HAP-1 (cell line): ENCODE data around the gene MYO1D.

Experiments used
- DNase-seq, 2 experiments: peaks; one replicate each; pipeline ENCODE4 v3.0.0-alpha.2; 2016 to 2020; ENCODE audit warnings: low spot score in 2 of 2
- H3K27me3 ChIP-seq: fragments of 250-450 bp; sonication (Bioruptor Pico); 2 replicates; pipeline ENCODE4 v1.5.1; 2020; ENCODE audit warnings: low read depth, mild to moderate bottlenecking, moderate library complexity
- H3K36me3 ChIP-seq: fragments of 250-450 bp; sonication (Bioruptor Pico); replicated peaks from 2 replicates; pipeline ENCODE4 v1.5.1; 2020; ENCODE audit warnings: mild to moderate bottlenecking
- H3K4me1 ChIP-seq: fragments of 250-450 bp; sonication (Bioruptor Pico); 2 replicates; pipeline ENCODE4 v1.5.1; 2020; ENCODE audit warnings: mild to moderate bottlenecking
- H3K4me3 ChIP-seq: fragments of 250-450 bp; sonication (Bioruptor Pico); 2 replicates; pipeline ENCODE4 v1.5.1; 2020; ENCODE audit warnings: mild to moderate bottlenecking, moderate library complexity
- H3K9me3 ChIP-seq: fragments of 250-450 bp; sonication (Bioruptor Pico); 2 replicates; pipeline ENCODE4 v1.5.1; 2020; ENCODE audit warnings: mild to moderate bottlenecking, moderate library complexity
- in situ Hi-C: fragments of 300-500 bp; cut with MboI; formaldehyde crosslinking; loops from 3 replicates; pipeline ENCODE4 v1.14.3; 2020; ENCODE audit warnings: low sequenced_read_pairs, inconsistent platforms, mixed read lengths

MYO1D gene

GRCh38 chr17:32601866-32602265, 275.1 kb downstream of the MYO1D start:
- Histone ChIP-seq H3K9me3 (no peaks in the 10 kb centered on the region), H3K27me3 (no peaks in the 10 kb centered on the region), H3K4me3 (no peak overlapping the region), H3K4me1 (no peaks in the 10 kb centered on the region), H3K36me3 (no peaks in the 10 kb centered on the region)
- in situ Hi-C loops: no loop called here
- no peak for DNase-seq

GRCh38 chr17:32596628-32597027, 280.3 kb downstream of the MYO1D start:
- no peaks in the 10 kb centered on the region for H3K27me3 ChIP-seq
- no peaks in the 10 kb centered on the region for H3K36me3 ChIP-seq
- no peaks in the 10 kb centered on the region for H3K4me1 ChIP-seq
- H3K4me3 ChIP-seq: no peak overlapping the region
- in situ Hi-C loops: no loop called here
- no peaks in the 10 kb centered on the region for H3K9me3 ChIP-seq
- DNase-seq: no peak

- H3K27me3 ChIP-seq: no peaks in the 10 kb centered on the region
- H3K36me3 ChIP-seq: no peaks in the 10 kb centered on the region
- in situ Hi-C loops: no loop called here
- H3K4me3 ChIP-seq: no peak overlapping the region
- no peaks in the 10 kb centered on the region for H3K4me1 ChIP-seq
- H3K9me3 ChIP-seq: no peaks in the 10 kb centered on the region
- no peak for DNase-seq
Observed at GRCh38 chr17:32596206-32596605, 280.7 kb downstream of the MYO1D start.

GRCh38 chr17:32593003-32593402, 283.9 kb downstream of the MYO1D start:
- Histone ChIP-seq H3K4me1 (no peaks in the 10 kb centered on the region), H3K27me3 (no peaks in the 10 kb centered on the region), H3K4me3 (no peak overlapping the region), H3K9me3 (no peaks in the 10 kb centered on the region), H3K36me3 (no peaks in the 10 kb centered on the region)
- no peak for DNase-seq
- in situ Hi-C loops: no loop called here

GRCh38 chr17:32591405-32591804, 285.5 kb downstream of the MYO1D start:
- no peak overlapping the region for H3K4me3 ChIP-seq
- no peaks in the 10 kb centered on the region for H3K4me1 ChIP-seq
- in situ Hi-C loops: no loop called here
- no peaks in the 10 kb centered on the region for H3K27me3 ChIP-seq
- no peaks in the 10 kb centered on the region for H3K36me3 ChIP-seq
- DNase-seq: no peak
- no peaks in the 10 kb centered on the region for H3K9me3 ChIP-seq

- Histone ChIP-seq H3K4me3 (no peak overlapping the region), H3K36me3 (no peaks in the 10 kb centered on the region), H3K4me1 (no peaks in the 10 kb centered on the region), H3K9me3 (no peaks in the 10 kb centered on the region), H3K27me3 (no peaks in the 10 kb centered on the region)
- no peak for DNase-seq
- in situ Hi-C loops: no loop called here
Observed at GRCh38 chr17:32590974-32591373, 285.9 kb downstream of the MYO1D start.

GRCh38 chr17:32588982-32589381, 287.9 kb downstream of the MYO1D start:
- Histone ChIP-seq H3K27me3 (no peaks in the 10 kb centered on the region), H3K9me3 (no peaks in the 10 kb centered on the region), H3K4me3 (no peak overlapping the region), H3K36me3 (no peaks in the 10 kb centered on the region), H3K4me1 (no peaks in the 10 kb centered on the region)
- in situ Hi-C loops: no loop called here
- DNase-seq: no peak

GRCh38 chr17:32588135-32588534, 288.8 kb downstream of the MYO1D start:
- no peaks in the 10 kb centered on the region for H3K27me3 ChIP-seq
- H3K4me1 ChIP-seq: no peaks in the 10 kb centered on the region
- H3K36me3 ChIP-seq: no peaks in the 10 kb centered on the region
- H3K9me3 ChIP-seq: no peaks in the 10 kb centered on the region
- DNase-seq: no peak
- no peak overlapping the region for H3K4me3 ChIP-seq
- in situ Hi-C loops: no loop called here

- Histone ChIP-seq H3K4me3 (no peak overlapping the region), H3K27me3 (no peaks in the 10 kb centered on the region), H3K4me1 (no peaks in the 10 kb centered on the region), H3K36me3 (no peaks in the 10 kb centered on the region), H3K9me3 (no peaks in the 10 kb centered on the region; the same call in 1 of the 2 replicates)
- DNase-seq: no peak
- in situ Hi-C loops: no loop called here
Observed at GRCh38 chr17:32586666-32587065, 290.3 kb downstream of the MYO1D start.

- no peak for DNase-seq
- Histone ChIP-seq H3K27me3 (no peaks in the 10 kb centered on the region), H3K4me1 (no peaks in the 10 kb centered on the region), H3K36me3 (no peaks in the 10 kb centered on the region), H3K9me3 (no peaks in the 10 kb centered on the region; the same call in 1 of the 2 replicates), H3K4me3 (no peak overlapping the region)
- in situ Hi-C loops: no loop called here
Observed at GRCh38 chr17:32584792-32585191, 292.1 kb downstream of the MYO1D start.

- Histone ChIP-seq H3K4me3 (no peak overlapping the region), H3K4me1 (no peaks in the 10 kb centered on the region), H3K36me3 (no peaks in the 10 kb centered on the region), H3K9me3 (no peaks in the 10 kb centered on the region; the same call in 1 of the 2 replicates), H3K27me3 (no peaks in the 10 kb centered on the region)
- no peak for DNase-seq
- in situ Hi-C loops: no loop called here
Observed at GRCh38 chr17:32583053-32583452, 293.9 kb downstream of the MYO1D start.

GRCh38 chr17:32575852-32576251, 301.1 kb downstream of the MYO1D start:
- DNase-seq: no peak
- no peaks in the 10 kb centered on the region for H3K4me1 ChIP-seq
- peaks cover 8% of the 10 kb centered on the region for H3K27me3 ChIP-seq
- H3K9me3 ChIP-seq: no peaks in the 10 kb centered on the region
- no peak overlapping the region for H3K4me3 ChIP-seq
- in situ Hi-C loops: no loop called here
- H3K36me3 ChIP-seq: no peaks in the 10 kb centered on the region

- DNase-seq: no peak
- Histone ChIP-seq H3K4me1 (no peaks in the 10 kb centered on the region), H3K36me3 (no peaks in the 10 kb centered on the region), H3K27me3 (peaks cover 8% of the 10 kb centered on the region), H3K4me3 (no peak overlapping the region), H3K9me3 (no peaks in the 10 kb centered on the region)
- in situ Hi-C loops: no loop called here
Observed at GRCh38 chr17:32570081-32570396, 306.9 kb downstream of the MYO1D start.

GRCh38 chr17:32569171-32570080, 307.5 kb downstream of the MYO1D start:
- in situ Hi-C loops: no loop called here
- Histone ChIP-seq H3K4me1 (no peaks in the 10 kb centered on the region), H3K9me3 (no peaks in the 10 kb centered on the region), H3K4me3 (no peak overlapping the region), H3K36me3 (no peaks in the 10 kb centered on the region), H3K27me3 (peaks cover 8% of the 10 kb centered on the region)
- DNase-seq: no peak

GRCh38 chr17:32568705-32569104, 308.2 kb downstream of the MYO1D start:
- no peaks in the 10 kb centered on the region for H3K9me3 ChIP-seq
- DNase-seq: no peak
- no peaks in the 10 kb centered on the region for H3K36me3 ChIP-seq
- in situ Hi-C loops: no loop called here
- H3K4me3 ChIP-seq: no peak overlapping the region
- peaks cover 8% of the 10 kb centered on the region for H3K27me3 ChIP-seq
- no peaks in the 10 kb centered on the region for H3K4me1 ChIP-seq
